AG20443 (cell line): ENCODE measurements around the gene EYS.
"Not testable (repeated sequence)": the region's sequence is repeated elsewhere in the genome, so short reads cannot be mapped to it uniquely, and the experiment has no call there.

ENCODE experiments used
- DNase-seq: peaks from one replicate; pipeline ENCODE4 v3.0.0; 2012; ENCODE audit warnings: low spot score, mixed read lengths

Gene EYS

GRCh38 chr6:65452333-65452732 lies 254.7 kb downstream of the EYS start:
- DNase-seq: no peak

GRCh38 chr6:65450451-65450850 lies 256.6 kb downstream of the EYS start:
- DNase-seq: no peak

- no peak for DNase-seq
Measured at GRCh38 chr6:65449926-65450325, 257.1 kb downstream of the EYS start.

GRCh38 chr6:65448866-65449265 lies 258.2 kb downstream of the EYS start:
- no peak for DNase-seq

GRCh38 chr6:65436281-65436680 lies 270.7 kb downstream of the EYS start:
- no peak for DNase-seq

- DNase-seq: no peak
Measured at GRCh38 chr6:65416621-65417020, 290.4 kb downstream of the EYS start.

GRCh38 chr6:65410309-65410708 lies 296.7 kb downstream of the EYS start:
- DNase-seq: no peak

GRCh38 chr6:65402564-65402963 lies 304.5 kb downstream of the EYS start:
- DNase-seq: no peak

GRCh38 chr6:65399355-65400084 lies 307.5 kb downstream of the EYS start:
- DNase-seq: no peak

- DNase-seq: no peak
Measured at GRCh38 chr6:65398851-65399250, 308.2 kb downstream of the EYS start.

GRCh38 chr6:65350530-65350929 lies 356.5 kb downstream of the EYS start:
- no peak for DNase-seq

GRCh38 chr6:65302655-65303054 lies 404.4 kb downstream of the EYS start:
- DNase-seq: not testable (repeated sequence)

- DNase-seq: no peak
Measured at GRCh38 chr6:65299236-65299635, 407.8 kb downstream of the EYS start.

- no peak for DNase-seq
Measured at GRCh38 chr6:65295812-65296211, 411.2 kb downstream of the EYS start.

- DNase-seq: no peak
Measured at GRCh38 chr6:65289491-65289890, 417.5 kb downstream of the EYS start.

- DNase-seq: no peak
Measured at GRCh38 chr6:65285275-65285674, 421.8 kb downstream of the EYS start.

- DNase-seq: no peak
Measured at GRCh38 chr6:65280060-65280459, 427.0 kb downstream of the EYS start.

- no peak for DNase-seq
Measured at GRCh38 chr6:65262241-65262640, 444.8 kb downstream of the EYS start.

GRCh38 chr6:65259982-65260381 lies 447.0 kb downstream of the EYS start:
- DNase-seq: no peak

- DNase-seq: no peak
Measured at GRCh38 chr6:65259059-65259458, 448.0 kb downstream of the EYS start.

GRCh38 chr6:65253041-65253440 lies 454.0 kb downstream of the EYS start:
- no peak for DNase-seq

- DNase-seq: no peak
Measured at GRCh38 chr6:65248101-65248610, 458.9 kb downstream of the EYS start.

GRCh38 chr6:65231616-65232015 lies 475.4 kb downstream of the EYS start:
- DNase-seq: no peak

- no peak for DNase-seq
Measured at GRCh38 chr6:65229825-65230224, 477.2 kb downstream of the EYS start.
